Glutamatergic neuron (in vitro differentiated cells): ENCODE results near the gene DOK5. TPM values are rescaled to one million over a fixed set of nuclear protein-coding genes. Genes with fewer than 3 reads are reported as not detected.

Source experiments
- DNase-seq: peaks from one replicate; pipeline ENCODE4 v3.0.0; 2022
- H3K27ac Mint-ChIP-seq: one replicate; pipeline ENCODE4 v1.8.0; 2020; ENCODE audit warnings: mild to moderate bottlenecking, mixed read lengths, inconsistent platforms; ENCODE audit not compliant: unreplicated experiment
- H3K27me3 Mint-ChIP-seq: one replicate; pipeline ENCODE4 v1.8.0; 2020; ENCODE audit warnings: mild to moderate bottlenecking, moderate library complexity, mixed read lengths, inconsistent platforms; ENCODE audit not compliant: unreplicated experiment
- H3K36me3 Mint-ChIP-seq: one replicate; pipeline ENCODE4 v1.8.0; 2020; ENCODE audit warnings: mild to moderate bottlenecking, mixed read lengths, inconsistent platforms; ENCODE audit not compliant: unreplicated experiment
- H3K4me1 Mint-ChIP-seq: one replicate; pipeline ENCODE4 v1.8.0; 2020; ENCODE audit warnings: mild to moderate bottlenecking, low read depth, mixed read lengths, inconsistent platforms; ENCODE audit not compliant: unreplicated experiment
- H3K4me3 Mint-ChIP-seq: one replicate; pipeline ENCODE4 v1.8.0; 2020; ENCODE audit warnings: mild to moderate bottlenecking, mixed read lengths, inconsistent platforms; ENCODE audit not compliant: unreplicated experiment
- H3K9me3 Mint-ChIP-seq: one replicate; pipeline ENCODE4 v1.8.0; 2020; ENCODE audit warnings: mild to moderate bottlenecking, moderate library complexity, mixed read lengths, inconsistent platforms; ENCODE audit not compliant: unreplicated experiment
- total RNA-seq: library from RNA; stranded (reverse); fragmentation: NEBNext Ultra II Directional; extraction: Animal tissue kit (Norgen Biotek cat#: 25700); gene quantifications from one replicate; pipeline ENCODE4 v1.2.1, GENCODE V29; 2021; ENCODE audit not compliant: unreplicated experiment
- TF ChIP-seq, protein P1 (sequence below): fragments of 200-600 bp; sonication (generic); IDR thresholded peaks from one replicate; pipeline ENCODE4 v1.5.0; 2021; ENCODE audit not compliant: partially characterized antibody, unreplicated experiment

The DOK5 gene
- total RNA-seq, 1 donor from 2014 or later: 30.8 TPM

DNA sequence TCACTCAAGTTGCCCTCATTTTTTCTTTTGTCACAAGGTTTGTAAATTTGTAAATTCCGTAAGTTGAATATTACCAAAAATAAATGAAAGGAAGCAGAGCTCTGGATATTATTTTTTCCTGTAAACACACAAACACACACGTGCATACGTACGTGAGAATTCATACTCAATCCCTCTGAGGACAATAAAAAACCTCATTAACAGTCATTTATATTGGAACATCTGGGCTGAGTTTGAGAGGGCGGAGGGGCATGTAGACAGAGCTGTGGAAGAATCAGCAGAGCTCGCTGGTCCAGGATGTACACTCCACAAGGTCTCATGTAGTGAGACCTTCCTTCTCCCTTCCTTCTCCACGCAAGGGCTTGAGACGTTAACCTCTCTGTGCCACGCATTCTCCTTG, 24.2 kb upstream of the DOK5 start:
- H3K27me3 Mint-ChIP-seq: no peaks in the 10 kb centered on the region
- peaks cover 2% of the 10 kb centered on the region for H3K4me1 Mint-ChIP-seq
- H3K9me3 Mint-ChIP-seq: peaks cover 4% of the 10 kb centered on the region
- TF ChIP-seq, protein P1, sequence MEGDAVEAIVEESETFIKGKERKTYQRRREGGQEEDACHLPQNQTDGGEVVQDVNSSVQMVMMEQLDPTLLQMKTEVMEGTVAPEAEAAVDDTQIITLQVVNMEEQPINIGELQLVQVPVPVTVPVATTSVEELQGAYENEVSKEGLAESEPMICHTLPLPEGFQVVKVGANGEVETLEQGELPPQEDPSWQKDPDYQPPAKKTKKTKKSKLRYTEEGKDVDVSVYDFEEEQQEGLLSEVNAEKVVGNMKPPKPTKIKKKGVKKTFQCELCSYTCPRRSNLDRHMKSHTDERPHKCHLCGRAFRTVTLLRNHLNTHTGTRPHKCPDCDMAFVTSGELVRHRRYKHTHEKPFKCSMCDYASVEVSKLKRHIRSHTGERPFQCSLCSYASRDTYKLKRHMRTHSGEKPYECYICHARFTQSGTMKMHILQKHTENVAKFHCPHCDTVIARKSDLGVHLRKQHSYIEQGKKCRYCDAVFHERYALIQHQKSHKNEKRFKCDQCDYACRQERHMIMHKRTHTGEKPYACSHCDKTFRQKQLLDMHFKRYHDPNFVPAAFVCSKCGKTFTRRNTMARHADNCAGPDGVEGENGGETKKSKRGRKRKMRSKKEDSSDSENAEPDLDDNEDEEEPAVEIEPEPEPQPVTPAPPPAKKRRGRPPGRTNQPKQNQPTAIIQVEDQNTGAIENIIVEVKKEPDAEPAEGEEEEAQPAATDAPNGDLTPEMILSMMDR: no peak
- DNase-seq: no peak
- H3K27ac Mint-ChIP-seq: no peak overlapping the region
- peaks cover 9% of the 10 kb centered on the region for H3K36me3 Mint-ChIP-seq
- H3K4me3 Mint-ChIP-seq: no peak overlapping the region

DNA sequence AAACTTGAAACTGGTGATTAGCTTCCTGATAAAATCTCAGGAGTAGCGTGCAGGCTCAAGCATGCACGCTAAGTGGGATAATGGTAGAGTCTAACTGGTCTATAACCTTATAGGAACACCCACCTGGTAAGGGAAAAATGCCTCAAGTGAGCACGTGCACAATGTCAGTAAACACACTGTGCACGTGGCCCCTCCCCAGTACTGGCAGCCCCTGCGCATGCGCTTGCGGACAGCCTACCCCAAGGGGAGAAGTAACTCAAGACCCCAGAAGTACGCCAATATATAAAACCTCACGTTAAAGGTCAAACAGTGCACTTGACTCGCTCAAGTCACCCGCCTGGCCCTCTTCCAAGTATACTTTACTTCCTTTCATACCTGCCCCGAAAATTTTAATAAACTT, 23.1 kb upstream of the DOK5 start:
- Mint-ChIP-seq H3K27me3 (no peaks in the 10 kb centered on the region), H3K4me1 (peaks cover 2% of the 10 kb centered on the region), H3K36me3 (peaks cover 9% of the 10 kb centered on the region), H3K27ac (no peak overlapping the region), H3K4me3 (no peak overlapping the region), H3K9me3 (peaks cover 4% of the 10 kb centered on the region)
- DNase-seq: no peak
- TF ChIP-seq, protein P1: no peak

DNA sequence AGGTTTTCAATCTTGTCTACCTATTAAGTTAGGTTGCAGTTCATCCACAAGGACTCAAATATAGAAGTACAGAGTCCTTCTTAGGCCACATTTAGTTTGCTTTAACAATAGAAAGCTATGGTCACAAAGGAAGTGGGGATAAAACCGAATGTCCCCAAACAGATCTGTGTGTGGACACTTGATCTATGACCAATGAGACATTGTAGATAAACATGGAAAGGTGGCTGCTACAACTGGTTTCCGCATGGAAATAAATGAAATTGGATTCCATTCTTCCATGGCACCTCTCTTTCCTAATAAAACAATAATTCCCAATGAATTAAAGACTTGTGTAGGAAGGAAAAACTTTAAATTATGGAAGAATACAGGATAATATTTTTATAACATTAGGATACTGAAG, 20.4 kb upstream of the DOK5 start:
- TF ChIP-seq, protein P1: no peak
- H3K4me1 Mint-ChIP-seq: no peaks in the 10 kb centered on the region
- no peak for DNase-seq
- no peak overlapping the region for H3K4me3 Mint-ChIP-seq
- no peak overlapping the region for H3K27ac Mint-ChIP-seq
- peaks cover 1% of the 10 kb centered on the region for H3K27me3 Mint-ChIP-seq
- H3K9me3 Mint-ChIP-seq: peaks cover 2% of the 10 kb centered on the region
- peaks cover 9% of the 10 kb centered on the region for H3K36me3 Mint-ChIP-seq

DNA sequence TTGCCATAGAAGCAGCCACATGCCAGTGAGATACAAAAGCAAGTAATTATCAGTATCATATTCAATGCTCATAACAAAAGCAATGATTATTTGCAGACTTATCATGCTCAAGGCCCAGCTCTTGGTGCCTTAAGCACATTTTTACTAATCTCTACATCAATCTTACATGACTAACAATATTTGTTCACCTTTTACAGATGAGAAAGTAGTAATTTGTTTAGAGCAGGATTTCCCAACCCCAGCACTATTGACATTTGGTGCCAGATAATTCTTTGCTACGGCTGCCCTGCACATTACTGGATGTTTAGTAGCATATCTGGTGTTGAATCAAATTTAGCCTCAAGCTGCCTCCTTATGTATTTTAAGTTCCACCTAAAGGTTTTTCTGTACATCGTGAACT, 19.0 kb upstream of the DOK5 start:
- peaks cover 1% of the 10 kb centered on the region for H3K27me3 Mint-ChIP-seq
- H3K27ac Mint-ChIP-seq: no peak overlapping the region
- DNase-seq: no peak
- no peak overlapping the region for H3K4me3 Mint-ChIP-seq
- H3K9me3 Mint-ChIP-seq: peaks cover 2% of the 10 kb centered on the region
- no peaks in the 10 kb centered on the region for H3K4me1 Mint-ChIP-seq
- TF ChIP-seq, protein P1: no peak
- peaks cover 9% of the 10 kb centered on the region for H3K36me3 Mint-ChIP-seq

DNA sequence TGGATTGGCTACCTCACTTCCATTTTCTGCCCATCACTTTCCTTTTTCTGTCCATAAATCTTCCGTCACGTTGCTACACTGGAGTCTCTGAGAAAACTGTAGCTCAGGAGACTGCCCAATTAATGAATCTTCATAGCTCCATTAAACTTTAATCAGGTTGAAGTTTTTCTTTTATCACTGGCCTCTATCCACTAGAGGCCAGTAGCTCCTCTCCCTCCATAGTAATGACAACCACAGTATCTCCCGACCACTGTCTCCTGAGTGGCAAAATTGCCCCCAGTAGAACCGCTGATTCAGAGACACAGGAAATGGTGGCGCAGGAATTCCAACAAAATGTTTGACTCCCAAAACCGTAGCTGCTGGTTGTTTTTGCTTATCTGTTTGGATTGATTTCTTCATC, 18.4 kb upstream of the DOK5 start:
- H3K4me1 Mint-ChIP-seq: no peaks in the 10 kb centered on the region
- H3K9me3 Mint-ChIP-seq: peaks cover 2% of the 10 kb centered on the region
- peaks cover 1% of the 10 kb centered on the region for H3K27me3 Mint-ChIP-seq
- H3K36me3 Mint-ChIP-seq: peaks cover 9% of the 10 kb centered on the region
- DNase-seq: no peak
- H3K4me3 Mint-ChIP-seq: no peak overlapping the region
- TF ChIP-seq, protein P1: no peak
- no peak overlapping the region for H3K27ac Mint-ChIP-seq
